Body of pancreas (tissue), 4 donors: ENCODE results near the gene SLC6A1. TPM values are rescaled to one million over a fixed set of nuclear protein-coding genes. Genes with fewer than 3 reads are reported as not detected.

Experiments used
- ATAC-seq: fragments of 150-250 bp; one replicate; pipeline ENCODE4 v1.9.1; 2016
- DNase-seq, 4 donors: peaks; one replicate each; pipeline ENCODE4 v3.0.0-alpha.2; 2019
- H3K27ac ChIP-seq, 4 donors: fragments of 200-600 bp; sonication (generic); 1 replicate in 3 of 4; 2 replicates in 1 of 4; pipeline versions ENCODE4 v1.5.1 to v1.6.1; 2016 to 2019; ENCODE audit warnings: mild to moderate bottlenecking in 1 of 4, mixed read lengths in 1 of 4, moderate library complexity in 1 of 4
- H3K27me3 ChIP-seq, 2 donors: fragments of 200-600 bp; sonication (generic); one replicate each; pipeline ENCODE4 v1.6.0; 2016; ENCODE audit warnings: mild to moderate bottlenecking in 1 of 2
- H3K36me3 ChIP-seq, 2 donors: fragments of 200-600 bp; sonication (generic); replicated peaks in 1 of 2; 2 replicates each; pipeline ENCODE4 v1.5.1; 2016; ENCODE audit warnings: low read depth in 2 of 2; ENCODE audit not compliant: insufficient read depth in 1 of 2
- H3K4me1 ChIP-seq: fragments of 200-600 bp; sonication (generic); one replicate; pipeline ENCODE4 v1.6.0; 2016
- H3K4me3 ChIP-seq, 2 donors: fragments of 200-600 bp; sonication (generic); 1 replicate in 1 of 2; 2 replicates in 1 of 2; pipeline ENCODE4 v1.5.1; 2016 to 2019
- H3K9me3 ChIP-seq, 3 donors: fragments of 200-600 bp; sonication (generic); 1 replicate in 2 of 3; 2 replicates in 1 of 3; pipeline ENCODE4 v1.5.1; 2016
- POLR2A ChIP-seq, 3 donors: fragments of 450-650 bp; IDR thresholded peaks; one replicate each; pipeline ENCODE4 v1.6.1; 2016; ENCODE audit warnings: antibody characterized with exemption in 3 of 3, mild to moderate bottlenecking in 2 of 3
- WGBS, 2 donors: methylation state at CpG; one replicate each; pipeline ENCODE4 v1.1.5; 2017; 5-methylcytosine and 5-hydroxymethylcytosine counted together
- intact Hi-C: fragments of 100-400 bp; cut with DNase I; formaldehyde crosslinking; loops from one replicate; pipeline ENCODE4 v1.15.1; 2023
- total RNA-seq, 2 donors: library from RNA; depleted of rRNA; stranded (reverse); fragments of >200 nt; gene quantifications; one replicate each; pipeline ENCODE4 v1.1.0, GENCODE V29; 2016
- TF ChIP-seq, protein P1 (sequence below), 7 experiments: fragments of 450-650 bp in 4 of 7; fragments of 200-600 bp in 3 of 7; sonication (generic) in 3 of 7; IDR thresholded peaks; one replicate each; pipeline ENCODE4 v1.5.1; 2016 to 2019; ENCODE audit warnings: antibody characterized with exemption in 7 of 7

SLC6A1 gene
- total RNA-seq, 2 donors from 2014 or later: 0.26 to 0.66 TPM

GRCh38 chr3:11085093-11085840 is 92.7 kb downstream of the SLC6A1 start:
- no peak for TF ChIP-seq POLR2A (IDR thresholded peaks at IDR 0.05)
- TF ChIP-seq, protein P1, sequence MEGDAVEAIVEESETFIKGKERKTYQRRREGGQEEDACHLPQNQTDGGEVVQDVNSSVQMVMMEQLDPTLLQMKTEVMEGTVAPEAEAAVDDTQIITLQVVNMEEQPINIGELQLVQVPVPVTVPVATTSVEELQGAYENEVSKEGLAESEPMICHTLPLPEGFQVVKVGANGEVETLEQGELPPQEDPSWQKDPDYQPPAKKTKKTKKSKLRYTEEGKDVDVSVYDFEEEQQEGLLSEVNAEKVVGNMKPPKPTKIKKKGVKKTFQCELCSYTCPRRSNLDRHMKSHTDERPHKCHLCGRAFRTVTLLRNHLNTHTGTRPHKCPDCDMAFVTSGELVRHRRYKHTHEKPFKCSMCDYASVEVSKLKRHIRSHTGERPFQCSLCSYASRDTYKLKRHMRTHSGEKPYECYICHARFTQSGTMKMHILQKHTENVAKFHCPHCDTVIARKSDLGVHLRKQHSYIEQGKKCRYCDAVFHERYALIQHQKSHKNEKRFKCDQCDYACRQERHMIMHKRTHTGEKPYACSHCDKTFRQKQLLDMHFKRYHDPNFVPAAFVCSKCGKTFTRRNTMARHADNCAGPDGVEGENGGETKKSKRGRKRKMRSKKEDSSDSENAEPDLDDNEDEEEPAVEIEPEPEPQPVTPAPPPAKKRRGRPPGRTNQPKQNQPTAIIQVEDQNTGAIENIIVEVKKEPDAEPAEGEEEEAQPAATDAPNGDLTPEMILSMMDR (IDR thresholded peaks at IDR 0.05): no peak
- no peak overlapping the region for H3K27ac ChIP-seq
- H3K36me3 ChIP-seq: no peaks in the 10 kb centered on the region
- H3K4me3 ChIP-seq: no peak overlapping the region
- H3K9me3 ChIP-seq: no peaks in the 10 kb centered on the region
- DNase-seq (no peak), ATAC-seq (no peak)
- intact Hi-C loops: no loop called here
- WGBS, 2 donors: 60% methylated on average over 10 of the region's 10 CpGs
- no peaks in the 10 kb centered on the region for H3K27me3 ChIP-seq
- H3K4me1 ChIP-seq: no peaks in the 10 kb centered on the region

- 71 to 76% methylated on average over 5 of the region's 5 CpGs for WGBS, 2 donors
These were observed 94.3 kb downstream of the SLC6A1 start for GRCh38 chr3:11086856-11087255.

DNA sequence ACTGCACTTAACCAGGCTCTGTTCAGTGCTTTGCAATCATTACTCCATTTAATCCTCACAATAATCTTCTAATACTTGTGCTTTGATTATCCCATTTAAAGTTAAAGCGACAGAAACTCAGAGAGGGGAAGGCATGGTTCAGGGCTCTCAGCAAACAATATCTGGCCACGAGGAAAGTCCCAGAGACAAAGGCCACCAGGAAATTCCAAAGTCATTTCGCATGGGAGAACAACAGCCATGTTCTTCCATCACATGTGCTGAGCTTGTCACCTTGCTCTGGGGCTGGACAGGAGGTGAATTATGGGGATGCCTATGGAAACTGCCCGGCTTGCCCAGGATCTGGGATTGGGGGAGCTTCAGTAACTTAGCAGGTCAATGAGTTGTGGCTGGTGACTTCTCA is 95.5 kb downstream of the SLC6A1 start:
- 73 to 79% methylated on average over 4 of the region's 4 CpGs for WGBS, 2 donors
- DNase-seq: no peak
- Histone ChIP-seq H3K27me3 (no peaks in the 10 kb centered on the region), H3K4me3 (no peak overlapping the region), H3K27ac (no peak overlapping the region), H3K36me3 (no peaks in the 10 kb centered on the region), H3K9me3 (no peaks in the 10 kb centered on the region), H3K4me1 (no peaks in the 10 kb centered on the region)
- TF ChIP-seq, protein P1 (IDR thresholded peaks at IDR 0.05): no peak
- TF ChIP-seq POLR2A (IDR thresholded peaks at IDR 0.05): no peak
- ATAC-seq: no peak
- intact Hi-C loops: no loop called here

More at GRCh38 chr3:11086856-11087255, 94.3 kb downstream of the SLC6A1 start:
- no peak overlapping the region for H3K4me3 ChIP-seq
- no peaks in the 10 kb centered on the region for H3K36me3 ChIP-seq
- H3K4me1 ChIP-seq: no peaks in the 10 kb centered on the region
- TF ChIP-seq, protein P1 (IDR thresholded peaks at IDR 0.05): no peak
- TF ChIP-seq POLR2A (IDR thresholded peaks at IDR 0.05): no peak
- H3K9me3 ChIP-seq: no peaks in the 10 kb centered on the region
- ATAC-seq: no peak
- no peak overlapping the region for H3K27ac ChIP-seq
- intact Hi-C loops: no loop called here
- no peak for DNase-seq
- no peaks in the 10 kb centered on the region for H3K27me3 ChIP-seq

DNA sequence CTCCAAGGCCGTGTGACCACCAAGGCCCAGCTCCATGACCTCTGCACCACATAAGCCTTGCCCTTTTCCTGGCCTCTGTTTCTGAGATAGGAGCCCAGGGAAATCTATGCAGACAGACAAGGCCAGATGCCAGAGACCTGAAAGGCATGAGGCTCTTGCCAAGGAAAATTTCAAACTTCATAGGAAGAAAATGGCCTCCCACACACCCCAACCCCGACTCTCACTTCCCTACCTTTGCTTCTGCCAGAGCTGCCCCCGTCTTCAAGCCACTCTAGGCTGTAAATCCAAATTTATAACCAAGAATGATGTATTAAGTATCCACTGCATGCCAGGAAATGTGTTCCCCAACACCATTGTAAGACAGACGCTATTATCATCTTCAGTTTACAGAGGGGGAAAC is 96.3 kb downstream of the SLC6A1 start:
- H3K27me3 ChIP-seq: no peaks in the 10 kb centered on the region
- intact Hi-C loops: no loop called here
- no peak overlapping the region for H3K27ac ChIP-seq
- no peak overlapping the region for H3K4me3 ChIP-seq
- no peaks in the 10 kb centered on the region for H3K9me3 ChIP-seq
- no peak for TF ChIP-seq POLR2A (IDR thresholded peaks at IDR 0.05)
- TF ChIP-seq, protein P1 (IDR thresholded peaks at IDR 0.05): no peak
- ATAC-seq (no peak), DNase-seq (no peak)
- no peaks in the 10 kb centered on the region for H3K4me1 ChIP-seq
- H3K36me3 ChIP-seq: no peaks in the 10 kb centered on the region
- WGBS, 2 donors: 60 to 61% methylated on average over 4 of the region's 4 CpGs

Other genes starting within 250 kb of the SLC6A1 start
- gene SLC6A11, start 176.5 kb upstream of the SLC6A1 start, total RNA-seq: under 1 TPM in 1 of 2 donors, not detected in 1; 0.52 TPM
- gene HRH1, start 161.7 kb downstream of the SLC6A1 start, total RNA-seq: under 1 TPM; 0.66 to 0.78 TPM